ENCODE results near the gene MARCHF11. TPM values are rescaled to one million over a fixed set of nuclear protein-coding genes. Genes with fewer than 3 reads are reported as not detected.

MARCHF11 gene
- not detected for polyA plus RNA-seq (2012; ENCODE audit: insufficient read length, low read depth)

GRCh38 chr5:16179511-16179935 is at the start of gene MARCHF11:
MARCHF11 (minus strand) TSS chr5:16179791; CDS start chr5:16179575, 216 bp downstream.
- no peak for TF ChIP-seq REST (IDR thresholded peaks at IDR 0.05; ENCODE audit: insufficient read depth in 1 of 2, low read depth in 2 of 2, low read length in 2 of 2)
- no peak for TF ChIP-seq FOXP2 (optimal IDR thresholded peaks at IDR 0.05; ENCODE audit: borderline replicate concordance, extremely low read depth, extremely low read length, insufficient read depth)
- no peak for TF ChIP-seq SIN3A (IDR thresholded peaks at IDR 0.05; ENCODE audit: borderline replicate concordance, insufficient read depth, low read length)
- TF ChIP-seq POLR2AphosphoS5 (IDR thresholded peaks at IDR 0.05; ENCODE audit: low read depth, low read length), result no peak
- TF ChIP-seq TAF1 (IDR thresholded peaks at IDR 0.05; ENCODE audit: borderline replicate concordance, insufficient read depth, low read length), result no peak

- TF ChIP-seq FOXP2 (optimal IDR thresholded peaks at IDR 0.05; ENCODE audit: borderline replicate concordance, extremely low read depth, extremely low read length, insufficient read depth) (no peak), REST (IDR thresholded peaks at IDR 0.05; ENCODE audit: insufficient read depth in 1 of 2, low read depth in 2 of 2, low read length in 2 of 2) (no peak), POLR2AphosphoS5 (IDR thresholded peaks at IDR 0.05; ENCODE audit: low read depth, low read length) (no peak), SIN3A (IDR thresholded peaks at IDR 0.05; ENCODE audit: borderline replicate concordance, insufficient read depth, low read length) (no peak), TAF1 (IDR thresholded peaks at IDR 0.05; ENCODE audit: borderline replicate concordance, insufficient read depth, low read length) (no peak)
These were observed 46.3 kb upstream of the MARCHF11 start for GRCh38 chr5:16225927-16226326.

GRCh38 chr5:16192311-16192710 is 12.7 kb upstream of the MARCHF11 start:
- TF ChIP-seq TAF1 (IDR thresholded peaks at IDR 0.05; ENCODE audit: borderline replicate concordance, insufficient read depth, low read length), result no peak
- no peak for TF ChIP-seq POLR2AphosphoS5 (IDR thresholded peaks at IDR 0.05; ENCODE audit: low read depth, low read length)
- no peak for TF ChIP-seq SIN3A (IDR thresholded peaks at IDR 0.05; ENCODE audit: borderline replicate concordance, insufficient read depth, low read length)
- no peak for TF ChIP-seq FOXP2 (optimal IDR thresholded peaks at IDR 0.05; ENCODE audit: borderline replicate concordance, extremely low read depth, extremely low read length, insufficient read depth)
- no peak for TF ChIP-seq REST (IDR thresholded peaks at IDR 0.05; ENCODE audit: insufficient read depth in 1 of 2, low read depth in 2 of 2, low read length in 2 of 2)

- TF ChIP-seq TAF1 (IDR thresholded peaks at IDR 0.05; ENCODE audit: borderline replicate concordance, insufficient read depth, low read length) (no peak), SIN3A (IDR thresholded peaks at IDR 0.05; ENCODE audit: borderline replicate concordance, insufficient read depth, low read length) (no peak), POLR2AphosphoS5 (IDR thresholded peaks at IDR 0.05; ENCODE audit: low read depth, low read length) (no peak), FOXP2 (optimal IDR thresholded peaks at IDR 0.05; ENCODE audit: borderline replicate concordance, extremely low read depth, extremely low read length, insufficient read depth) (no peak), REST (IDR thresholded peaks at IDR 0.05; ENCODE audit: insufficient read depth in 1 of 2, low read depth in 2 of 2, low read length in 2 of 2) (no peak)
These were observed 1.1 kb upstream of the MARCHF11 start for GRCh38 chr5:16180789-16181082.

Data from PFSK-1 (cell line).